ENCODE results near the gene SCT.

- TF ChIP-seq CTCF (conservative IDR thresholded peaks at IDR 0.05 in 1 of 2, IDR thresholded peaks at IDR 0.05 in 1 of 2; ENCODE audit: low read depth in 1 of 2, low read length in 2 of 2) (no peak), EZH2 (IDR thresholded peaks at IDR 0.05; ENCODE audit: low read length, missing control alignments) (no peak)
Measured at GRCh38 chr11:640021-640706, 13.2 kb upstream of the SCT start.

Data from fibroblast of lung (primary cell).